Gastroesophageal sphincter (tissue), 3 donors: Measurements from ENCODE around the gene SH3RF3.

Source experiments
- CTCF ChIP-seq, 4 experiments: fragments of 200-600 bp in 2 of 4; fragments of 450-650 bp in 2 of 4; sonication (generic) in 1 of 4; IDR thresholded peaks; one replicate each; pipeline ENCODE4 v1.5.1; 2017 to 2019; ENCODE audit warnings: antibody characterized with exemption in 4 of 4, mild to moderate bottlenecking in 2 of 4, moderate library complexity in 2 of 4
- EP300 ChIP-seq: sonication (generic); formaldehyde crosslinking; IDR thresholded peaks from one replicate; pipeline ENCODE4 v1.6.1; 2017; ENCODE audit warnings: antibody characterized with exemption, mild to moderate bottlenecking
- POLR2A ChIP-seq, 2 donors: fragments of 450-650 bp; IDR thresholded peaks; one replicate each; pipeline ENCODE4 v1.6.1; 2017; ENCODE audit warnings: antibody characterized with exemption in 2 of 2, mild to moderate bottlenecking in 2 of 2, moderate library complexity in 1 of 2

GRCh38 chr2:109342930-109343329, 213.9 kb downstream of the SH3RF3 start:
- TF ChIP-seq CTCF (IDR thresholded peaks at IDR 0.05) (no peak), POLR2A (IDR thresholded peaks at IDR 0.05) (no peak), EP300 (no peak)
